DOHH2 (cell line): ENCODE data around the gene CNTNAP2.

Experiments used
- CTCF ChIP-seq: fragments of 200-600 bp; sonication (generic); IDR thresholded peaks from one replicate; pipeline ENCODE4 v1.5.1; 2014; ENCODE audit warnings: antibody characterized with exemption, mild to moderate bottlenecking, low read depth, low read length; ENCODE audit not compliant: poor library complexity, severe bottlenecking
- EZH2phosphoT487 ChIP-seq: fragments of 200-600 bp; sonication (generic); IDR thresholded peaks from 2 replicates; pipeline ENCODE4 v1.6.1; 2017; ENCODE audit warnings: borderline replicate concordance, mild to moderate bottlenecking, antibody characterized with exemption, low read length, moderate library complexity, mixed read lengths

GRCh38 chr7:146861701-146862100 is 745.1 kb downstream of the CNTNAP2 start:
- no peak for TF ChIP-seq CTCF
- no peak for TF ChIP-seq EZH2phosphoT487
